Neuron (in vitro differentiated cells): ENCODE data around the gene GPR180.
"Not testable (repeated sequence)": the region's sequence is repeated elsewhere in the genome, so short reads cannot be mapped to it uniquely, and the experiment has no call there.

ENCODE experiments used
- H2AFZ ChIP-seq: one replicate; pipeline ENCODE4 v1.6.1; 2013; ENCODE audit warnings: low read depth, mild to moderate bottlenecking, inconsistent platforms, low read length, moderate library complexity
- H3K27me3 ChIP-seq: one replicate; pipeline ENCODE4 v1.6.1; 2013; ENCODE audit warnings: low read length; ENCODE audit not compliant: insufficient read depth
- H3K36me3 ChIP-seq: one replicate; pipeline ENCODE4 v1.6.1; 2013; ENCODE audit warnings: low read length; ENCODE audit not compliant: insufficient read depth
- H3K4me1 ChIP-seq: one replicate; pipeline ENCODE4 v1.6.1; 2013; ENCODE audit warnings: low read length; ENCODE audit not compliant: insufficient read depth
- H3K4me3 ChIP-seq: 2 replicates; pipeline ENCODE4 v1.5.1; 2013; ENCODE audit warnings: mild to moderate bottlenecking, low read length, moderate library complexity
- H3K9me3 ChIP-seq: one replicate; pipeline ENCODE4 v1.6.1; 2013; ENCODE audit warnings: low read length

The GPR180 gene

DNA sequence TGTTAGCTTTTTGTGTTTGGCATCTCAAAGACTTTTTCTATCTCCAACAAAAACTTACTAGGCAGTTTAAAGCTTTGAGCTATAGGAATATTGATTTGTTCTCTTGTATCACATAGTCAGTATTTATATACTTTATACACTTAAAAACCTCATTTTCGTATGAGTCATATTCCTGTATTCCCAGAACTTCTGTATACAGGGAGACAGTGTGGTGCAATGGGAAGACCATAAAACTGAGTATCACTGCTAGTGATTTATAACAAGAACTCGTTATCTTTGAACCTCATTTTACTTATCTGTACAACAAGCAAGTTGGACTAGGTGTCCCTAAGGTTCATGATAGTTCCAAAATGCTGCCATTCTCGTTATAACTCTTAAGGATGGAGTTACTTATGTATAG, 6.3 kb downstream of the GPR180 start:
- no peak overlapping the region for H3K4me3 ChIP-seq
- no peaks in the 10 kb centered on the region for H3K27me3 ChIP-seq
- no peak overlapping the region for H2AFZ ChIP-seq
- H3K4me1 ChIP-seq: peaks cover 5% of the 10 kb centered on the region
- peaks cover 59% of the 10 kb centered on the region for H3K36me3 ChIP-seq
- peaks cover 2% of the 10 kb centered on the region for H3K9me3 ChIP-seq

DNA sequence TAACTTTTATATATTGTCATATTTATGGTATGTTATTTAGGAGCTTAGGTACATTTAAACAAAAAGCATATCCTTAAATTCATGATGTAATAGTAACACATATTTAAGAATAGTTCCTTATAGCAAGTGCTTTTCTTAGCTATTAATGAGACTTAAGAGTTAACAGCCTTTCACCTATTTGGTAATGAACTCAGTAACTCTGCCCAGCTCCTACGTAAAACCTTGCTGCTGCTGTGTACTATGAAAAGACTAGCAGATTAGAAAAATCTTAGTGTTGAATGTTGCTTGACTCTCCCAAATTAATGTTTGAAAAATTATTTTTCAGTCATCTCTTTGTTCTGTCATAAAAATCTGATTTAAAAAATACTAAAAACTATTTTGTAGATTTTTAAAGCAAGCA, 6.9 kb downstream of the GPR180 start:
- Histone ChIP-seq H3K27me3 (no peaks in the 10 kb centered on the region), H3K9me3 (peaks cover 2% of the 10 kb centered on the region), H3K4me3 (no peak overlapping the region), H3K36me3 (peaks cover 63% of the 10 kb centered on the region), H2AFZ (no peak overlapping the region), H3K4me1 (no peaks in the 10 kb centered on the region)

DNA sequence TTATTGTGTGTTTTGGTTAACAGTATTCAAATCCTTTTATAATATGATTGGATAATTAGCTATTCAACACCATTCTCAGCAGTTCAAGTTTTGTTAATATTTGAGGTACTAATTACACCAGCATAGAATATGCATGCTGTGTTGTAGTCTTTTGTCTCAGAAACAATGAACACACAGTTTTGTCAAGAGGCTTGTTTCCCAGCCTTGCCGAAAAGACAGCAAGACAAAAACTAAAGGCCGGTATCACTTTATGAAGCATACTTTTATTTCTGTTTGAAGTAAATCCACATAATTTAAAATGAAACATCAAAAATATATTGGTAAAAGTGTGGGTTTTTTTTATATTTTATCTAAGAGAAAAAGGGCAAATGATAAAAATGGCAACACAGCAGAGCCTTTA, 7.5 kb downstream of the GPR180 start:
- H3K36me3 ChIP-seq: peaks cover 68% of the 10 kb centered on the region
- no peaks in the 10 kb centered on the region for H3K27me3 ChIP-seq
- H3K9me3 ChIP-seq: peaks cover 2% of the 10 kb centered on the region
- no peaks in the 10 kb centered on the region for H3K4me1 ChIP-seq
- H3K4me3 ChIP-seq: no peak overlapping the region
- H2AFZ ChIP-seq: no peak overlapping the region

DNA sequence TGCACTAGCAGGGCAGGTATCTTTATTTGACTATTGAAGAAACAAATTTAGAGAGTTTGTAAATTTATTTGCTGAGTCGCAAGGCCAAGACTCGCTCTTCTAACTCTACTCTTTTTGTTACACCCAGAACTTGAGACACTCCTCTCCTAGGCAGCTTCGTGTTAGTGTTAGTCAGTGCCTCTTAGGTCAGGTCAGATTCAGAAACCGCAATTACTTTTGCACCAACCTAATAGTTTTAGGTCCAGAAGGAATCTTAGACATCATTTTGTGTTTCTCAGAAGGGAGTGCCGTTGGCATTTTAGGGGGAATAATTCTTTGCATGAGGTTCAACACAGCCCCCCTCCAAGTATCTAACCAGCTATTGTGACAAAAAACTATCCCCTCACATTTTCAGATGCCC, 8.8 kb downstream of the GPR180 start:
- Histone ChIP-seq H3K9me3 (peaks cover 2% of the 10 kb centered on the region), H3K4me3 (no peak overlapping the region), H2AFZ (no peak overlapping the region), H3K36me3 (peaks cover 65% of the 10 kb centered on the region), H3K27me3 (no peaks in the 10 kb centered on the region), H3K4me1 (no peaks in the 10 kb centered on the region)

DNA sequence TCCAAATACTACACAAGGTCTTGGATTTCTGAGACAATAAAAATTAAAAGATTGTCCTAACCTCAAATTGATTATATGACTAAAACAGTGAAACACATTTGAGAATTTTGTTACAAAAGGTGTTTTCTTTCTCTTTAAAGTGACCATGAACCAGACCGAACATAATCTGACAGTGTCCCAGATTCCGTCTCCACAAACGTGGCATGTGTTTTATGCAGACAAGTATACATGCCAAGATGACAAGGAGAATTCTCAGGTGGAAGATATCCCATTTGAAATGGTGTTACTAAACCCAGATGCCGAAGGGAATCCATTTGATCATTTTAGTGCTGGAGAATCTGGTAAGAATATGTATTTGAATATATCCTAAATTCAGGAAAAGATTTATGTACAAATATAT, 10.4 kb downstream of the GPR180 start:
- no peak overlapping the region for H2AFZ ChIP-seq
- H3K36me3 ChIP-seq: peaks cover 51% of the 10 kb centered on the region
- no peaks in the 10 kb centered on the region for H3K4me1 ChIP-seq
- H3K4me3 ChIP-seq: no peak overlapping the region
- no peaks in the 10 kb centered on the region for H3K27me3 ChIP-seq
- peaks cover 2% of the 10 kb centered on the region for H3K9me3 ChIP-seq

DNA sequence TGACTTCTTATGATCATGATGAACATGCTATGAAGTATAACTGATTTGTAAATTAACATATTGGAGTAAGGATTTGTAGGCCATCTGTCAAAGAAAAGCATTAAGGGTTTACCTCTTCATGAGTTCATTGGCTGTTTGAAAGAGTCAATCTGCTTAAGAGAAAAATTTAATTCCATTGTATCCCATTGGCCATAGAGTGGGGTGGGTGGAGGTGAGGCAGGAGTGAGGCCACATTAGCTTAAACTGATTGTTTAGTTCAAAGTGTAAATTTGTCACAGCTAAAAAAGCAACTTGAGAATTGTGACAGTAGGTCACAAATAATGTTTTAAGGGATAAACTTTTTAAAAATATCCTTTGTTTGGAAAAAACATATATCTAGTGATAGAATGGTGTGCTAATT, 11.4 kb downstream of the GPR180 start:
- Histone ChIP-seq H3K36me3 (peaks cover 41% of the 10 kb centered on the region), H3K4me3 (no peak overlapping the region), H2AFZ (no peak overlapping the region), H3K27me3 (no peaks in the 10 kb centered on the region), H3K9me3 (peaks cover 2% of the 10 kb centered on the region), H3K4me1 (peaks cover 2% of the 10 kb centered on the region)

DNA sequence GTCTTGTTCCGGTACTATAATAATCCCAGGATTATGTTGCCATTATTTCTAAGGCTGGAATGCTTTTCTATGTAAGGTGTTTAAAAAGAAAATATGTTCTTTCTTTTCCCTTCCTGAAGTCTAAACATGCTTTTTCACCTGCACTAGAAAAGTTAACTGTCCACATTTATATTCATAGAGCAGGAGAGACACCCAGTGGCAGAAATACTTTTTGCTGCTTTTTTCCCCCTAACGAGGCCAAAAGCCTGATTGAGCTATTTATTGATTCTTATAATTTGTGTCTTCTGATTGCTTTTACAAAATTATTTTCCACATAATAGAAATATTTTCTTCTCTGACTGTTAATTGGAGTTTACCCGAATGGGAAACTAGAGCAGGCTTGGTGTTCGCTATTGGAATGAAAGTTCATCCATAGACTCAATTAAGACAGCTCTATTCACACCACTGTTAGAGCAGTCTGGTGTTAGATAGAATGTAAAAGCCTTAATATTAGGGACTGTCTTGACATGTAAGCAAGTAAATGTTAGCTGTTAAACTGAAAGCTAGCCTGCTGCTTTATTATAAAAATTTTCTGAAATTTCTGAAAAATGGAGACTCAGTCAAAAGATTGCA, 15.8 kb downstream of the GPR180 start:
- Histone ChIP-seq H3K9me3 (no peaks in the 10 kb centered on the region), H3K4me1 (peaks cover 2% of the 10 kb centered on the region), H2AFZ (no peak overlapping the region), H3K27me3 (no peaks in the 10 kb centered on the region), H3K36me3 (peaks cover 24% of the 10 kb centered on the region), H3K4me3 (no peak overlapping the region)

DNA sequence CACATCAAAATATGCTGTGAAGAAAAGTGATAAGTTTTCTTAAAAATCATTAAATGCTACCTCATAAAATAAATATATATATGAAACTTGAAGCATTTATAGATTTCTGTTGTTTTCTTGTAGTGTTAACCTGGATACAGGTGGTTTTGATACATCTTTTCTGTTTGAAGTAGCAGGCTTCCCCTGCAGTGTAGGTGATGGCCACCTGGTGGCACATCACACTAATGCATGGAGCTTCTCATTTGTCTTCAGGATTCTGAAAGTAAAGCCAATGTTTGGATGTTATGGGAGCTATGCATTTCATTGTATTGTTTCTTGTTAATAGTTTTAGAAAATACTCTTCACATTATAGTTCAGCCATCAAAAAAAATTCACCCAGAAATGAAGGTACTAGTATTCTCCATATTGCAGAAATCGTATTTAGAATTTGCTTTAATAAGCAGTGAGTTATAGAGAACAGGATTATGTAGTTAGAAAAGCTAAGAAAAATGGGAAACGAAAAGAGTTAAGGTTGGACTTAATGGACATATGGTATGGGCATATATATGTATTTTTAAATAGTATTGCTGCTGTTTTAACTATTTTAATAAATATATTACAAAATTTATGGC, 18.7 kb downstream of the GPR180 start:
- Histone ChIP-seq H2AFZ (no peak overlapping the region), H3K36me3 (peaks cover 24% of the 10 kb centered on the region), H3K4me1 (peaks cover 2% of the 10 kb centered on the region), H3K9me3 (no peaks in the 10 kb centered on the region), H3K4me3 (no peak overlapping the region), H3K27me3 (no peaks in the 10 kb centered on the region)

DNA sequence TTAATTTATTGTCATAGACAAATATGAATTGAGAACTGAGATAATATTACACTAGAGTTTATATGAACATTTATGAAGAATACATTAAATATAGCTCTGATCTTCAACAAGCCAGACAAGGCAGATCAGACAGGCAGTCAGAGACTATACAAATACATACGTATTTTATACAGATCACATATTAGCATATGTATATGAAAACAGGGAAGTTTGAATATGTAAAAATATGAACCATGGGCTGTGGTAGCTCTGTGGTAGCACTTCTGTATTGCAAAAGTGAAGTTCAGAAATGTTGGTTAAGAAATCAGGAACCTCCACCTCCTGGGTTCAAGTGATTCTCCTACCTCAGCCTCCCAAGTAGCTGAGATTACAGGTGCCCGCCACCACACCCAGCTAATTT, 20.7 kb downstream of the GPR180 start:
- H3K9me3 ChIP-seq: no peaks in the 10 kb centered on the region
- no peak overlapping the region for H2AFZ ChIP-seq
- H3K4me3 ChIP-seq: no peak overlapping the region
- no peaks in the 10 kb centered on the region for H3K27me3 ChIP-seq
- peaks cover 7% of the 10 kb centered on the region for H3K4me1 ChIP-seq
- peaks cover 24% of the 10 kb centered on the region for H3K36me3 ChIP-seq

DNA sequence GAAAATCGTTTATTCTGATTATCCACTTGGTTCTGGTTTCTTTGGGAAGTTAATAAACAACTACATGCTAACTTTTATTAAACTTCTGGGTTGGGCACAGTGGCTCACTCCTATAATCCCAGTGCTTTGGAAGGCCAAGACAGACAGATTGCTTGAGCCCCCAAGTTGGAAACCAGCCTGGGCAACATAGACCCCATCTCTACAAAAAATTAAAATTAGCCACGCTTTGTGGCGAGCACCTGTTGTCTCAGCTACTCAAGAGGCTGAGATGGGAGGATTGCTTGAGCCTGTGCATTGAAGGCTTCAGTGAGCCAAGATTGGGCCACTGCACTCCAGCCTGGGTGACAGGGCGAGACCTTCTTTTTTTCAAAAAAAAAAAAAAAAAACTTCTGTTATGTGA, 21.7 kb downstream of the GPR180 start:
- H3K4me1 ChIP-seq: peaks cover 7% of the 10 kb centered on the region
- H3K4me3 ChIP-seq: no peak overlapping the region
- no peaks in the 10 kb centered on the region for H3K9me3 ChIP-seq
- H3K27me3 ChIP-seq: no peaks in the 10 kb centered on the region
- H3K36me3 ChIP-seq: peaks cover 27% of the 10 kb centered on the region
- H2AFZ ChIP-seq: no peak overlapping the region

DNA sequence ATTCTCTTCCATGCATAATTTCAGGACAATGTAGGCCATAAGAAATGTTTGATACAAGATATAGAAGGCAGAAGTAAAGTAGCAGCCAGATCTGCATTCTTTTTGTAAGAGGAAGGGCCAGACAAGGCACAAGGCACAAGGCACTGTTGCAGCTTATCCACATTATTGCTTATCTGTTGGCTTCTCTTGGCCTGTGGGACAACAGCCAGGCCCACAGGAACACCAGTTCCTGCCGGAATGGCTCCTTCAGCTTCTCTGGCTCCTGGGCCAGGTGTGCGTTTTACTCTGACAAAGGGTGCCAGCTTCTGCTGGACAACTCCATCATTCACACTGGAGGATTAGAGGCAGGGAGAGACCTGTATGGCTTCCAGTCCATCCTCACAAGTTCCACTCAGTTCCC, 29.2 kb downstream of the GPR180 start:
- Histone ChIP-seq H3K9me3 (no peaks in the 10 kb centered on the region), H3K27me3 (no peaks in the 10 kb centered on the region), H3K4me1 (peaks cover 7% of the 10 kb centered on the region), H3K4me3 (no peak overlapping the region), H2AFZ (no peak overlapping the region), H3K36me3 (peaks cover 8% of the 10 kb centered on the region)

DNA sequence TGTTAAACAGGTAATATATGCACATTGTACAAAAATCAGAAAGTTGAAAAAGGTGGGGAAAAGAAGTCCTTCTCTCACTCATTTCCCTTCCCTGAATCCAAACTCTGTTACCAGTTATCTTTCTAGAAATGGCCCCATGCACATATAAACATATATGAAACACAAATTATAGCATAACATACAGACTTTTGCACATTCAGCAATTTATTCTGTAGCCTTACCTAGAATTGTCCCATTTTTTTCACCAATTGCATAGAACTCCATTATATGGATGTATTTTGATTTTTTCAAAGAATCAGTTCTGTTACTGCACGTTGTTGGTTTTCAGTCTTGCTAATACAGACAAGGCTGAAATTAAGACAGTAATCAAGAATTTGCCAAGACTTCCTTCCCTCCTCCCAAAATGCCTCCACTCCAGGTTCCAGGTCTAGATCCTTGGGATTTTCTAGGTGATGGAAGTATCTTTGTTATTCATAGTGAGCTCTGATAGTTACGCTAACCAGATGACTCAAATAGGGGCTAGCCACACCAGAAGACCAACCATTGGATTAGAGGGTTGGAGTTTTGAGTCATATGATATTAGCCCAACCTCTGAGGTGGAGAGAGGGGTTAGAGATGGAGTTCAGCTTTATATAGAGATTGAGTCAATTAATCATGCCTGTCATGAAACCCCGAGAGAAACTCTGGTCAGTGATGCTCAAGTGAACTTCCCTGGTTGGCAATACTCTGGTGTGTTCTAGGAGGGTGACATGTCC, 30.7 kb downstream of the GPR180 start:
- Histone ChIP-seq H2AFZ (no peak overlapping the region), H3K36me3 (peaks cover 8% of the 10 kb centered on the region), H3K4me3 (no peak overlapping the region), H3K9me3 (no peaks in the 10 kb centered on the region), H3K27me3 (no peaks in the 10 kb centered on the region), H3K4me1 (peaks cover 3% of the 10 kb centered on the region)

DNA sequence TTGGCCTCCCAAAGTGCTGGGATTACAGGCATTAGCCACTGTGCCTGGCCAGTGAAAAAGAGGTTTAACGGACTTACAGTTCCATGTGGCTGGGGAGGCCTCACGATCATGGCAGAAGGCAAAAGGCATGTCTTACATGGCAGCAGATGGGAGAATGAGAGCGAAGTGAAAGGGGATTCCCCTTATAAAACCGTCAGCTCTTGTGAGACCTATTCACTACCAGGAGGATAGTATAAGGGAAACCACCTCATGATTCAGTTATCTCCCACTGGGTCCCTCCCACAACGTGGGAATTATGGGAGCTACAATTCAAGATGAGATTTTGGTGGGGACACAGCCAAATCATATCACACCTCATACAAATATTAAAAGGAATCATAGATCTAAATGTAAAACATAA, 34.4 kb downstream of the GPR180 start:
- H2AFZ ChIP-seq, H3K27me3 ChIP-seq, H3K9me3 ChIP-seq, H3K36me3 ChIP-seq, H3K4me3 ChIP-seq, H3K4me1 ChIP-seq: not testable (repeated sequence)
